Measurements from ENCODE around the gene ADM2. TPM values are rescaled to one million over a fixed set of nuclear protein-coding genes. Genes with fewer than 3 reads are reported as not detected.

Gene ADM2
- total RNA-seq, 3 donors from 2014 or later (not counting 1 experiment from before 2014, with no cell fraction given): 0.26 to 2.5 (median 1.5) TPM

GRCh38 chr22:50483977-50484853 is 2.9 kb downstream of the ADM2 start:
- H3K36me3 ChIP-seq (ENCODE audit: control insufficient read depth, insufficient read depth, low read length): no peaks in the 10 kb centered on the region
- intact Hi-C loops (cut with micrococcal nuclease): no loop called here
- TF ChIP-seq CTCF (IDR thresholded peaks at IDR 0.05): no peak
- Mint-ChIP-seq H3K9me3 (no peaks in the 10 kb centered on the region), H3K4me1 (no peaks in the 10 kb centered on the region), H3K27ac (no peak overlapping the region), H3K36me3 (no peaks in the 10 kb centered on the region), H3K4me3 (no peak overlapping the region), H3K27me3 (ENCODE audit: low read depth in 2 of 2) (peaks cover 12 to 16% of the 10 kb centered on the region in 2 donors)
- H3K27ac ChIP-seq (ENCODE audit: low read length): no peak overlapping the region
- H3K27me3 ChIP-seq (ENCODE audit: control insufficient read depth, insufficient read depth, low read length): peaks cover 14% of the 10 kb centered on the region
- H3K9me3 ChIP-seq (ENCODE audit: control insufficient read depth, insufficient read depth, low read length): no peaks in the 10 kb centered on the region
- 88% methylated on average over 31 of the region's 31 CpGs for WGBS (ENCODE audit: insufficient coverage)
- ATAC-seq (no peak), DNase-seq (no peak)
- H3K4me3 ChIP-seq (ENCODE audit: low read length): no peak overlapping the region
- H3K4me1 ChIP-seq (ENCODE audit: control insufficient read depth, insufficient read depth, low read length): peaks cover 17% of the 10 kb centered on the region

GRCh38 chr22:50485221-50486131 is 4.1 kb downstream of the ADM2 start:
- Mint-ChIP-seq H3K27me3 (ENCODE audit: low read depth in 2 of 2) (peaks cover 6 to 8% of the 10 kb centered on the region in 2 donors), H3K4me3 (no peak overlapping the region), H3K4me1 (no peaks in the 10 kb centered on the region), H3K27ac (no peak overlapping the region), H3K9me3 (no peaks in the 10 kb centered on the region), H3K36me3 (no peaks in the 10 kb centered on the region)
- H3K4me3 ChIP-seq (ENCODE audit: low read length): no peak overlapping the region
- no peak overlapping the region for H3K27ac ChIP-seq (ENCODE audit: low read length)
- intact Hi-C loops (cut with micrococcal nuclease): no loop called here
- no peak for TF ChIP-seq CTCF (IDR thresholded peaks at IDR 0.05)
- DNase-seq: no peak
- ATAC-seq: no peak
- WGBS (ENCODE audit: insufficient coverage): 71% methylated on average over 29 of the region's 29 CpGs
- H3K9me3 ChIP-seq (ENCODE audit: control insufficient read depth, insufficient read depth, low read length): no peaks in the 10 kb centered on the region
- peaks cover 14% of the 10 kb centered on the region for H3K27me3 ChIP-seq (ENCODE audit: control insufficient read depth, insufficient read depth, low read length)
- peaks cover 17% of the 10 kb centered on the region for H3K4me1 ChIP-seq (ENCODE audit: control insufficient read depth, insufficient read depth, low read length)
- H3K36me3 ChIP-seq (ENCODE audit: control insufficient read depth, insufficient read depth, low read length): no peaks in the 10 kb centered on the region

- Histone ChIP-seq H3K27ac (ENCODE audit: low read length) (no peak within 1 kb of the TSS), H3K4me1 (ENCODE audit: control insufficient read depth, insufficient read depth, low read length) (peaks cover 18% of the 10 kb centered on the region), H3K27me3 (ENCODE audit: control insufficient read depth, insufficient read depth, low read length) (peaks cover 14% of the 10 kb centered on the region), H3K9me3 (ENCODE audit: control insufficient read depth, insufficient read depth, low read length) (no peaks in the 10 kb centered on the region), H3K4me3 (ENCODE audit: low read length) (no peak within 1 kb of the TSS), H3K36me3 (ENCODE audit: control insufficient read depth, insufficient read depth, low read length) (no peaks in the 10 kb centered on the region)
- H3K4me1 Mint-ChIP-seq: peaks cover 0 to 5% of the 10 kb centered on the region in 2 donors
- no peaks in the 10 kb centered on the region for H3K36me3 Mint-ChIP-seq
- no peak within 1 kb of the TSS for H3K27ac Mint-ChIP-seq
- peaks cover 8 to 9% of the 10 kb centered on the region in 2 donors for H3K27me3 Mint-ChIP-seq (ENCODE audit: low read depth in 2 of 2)
- no peak for TF ChIP-seq CTCF (IDR thresholded peaks at IDR 0.05)
- no peak within 1 kb of the TSS for H3K4me3 Mint-ChIP-seq
- H3K9me3 Mint-ChIP-seq: no peaks in the 10 kb centered on the region
- 79% methylated on average over 23 of the region's 23 CpGs for WGBS (ENCODE audit: insufficient coverage)
- ATAC-seq (no peak), DNase-seq (no peak)
- intact Hi-C loops (cut with micrococcal nuclease): no loop called here
These were observed 5.4 kb downstream of the ADM2 start, which contains the start of gene MIOX for GRCh38 chr22:50486561-50487289. Gene MIOX, plus strand, starts transcription at chr22:50486859. Its CDS starts 39 bp downstream, at chr22:50486898.
